Pancreas (tissue), 10 donors: ENCODE measurements around the gene SAPCD1. TPM values are rescaled to one million over a fixed set of nuclear protein-coding genes. Genes with fewer than 3 reads are reported as not detected.
A peak's percentile ranks its signal among the peaks of the same experiment; 100 is the strongest.

Experiments
- ATAC-seq, 4 donors: fragments of 200-7000 bp; cut with Tn5 transposase; one replicate each; pipeline versions ENCODE4 v1.8.0 to v1.9.1; 2020; ENCODE audit warnings: mild to moderate bottlenecking in 4 of 4, moderate library complexity in 4 of 4
- DNase-seq, 6 donors: peaks; one replicate each; pipeline ENCODE4 v3.0.0-alpha.2; 2020
- FAIRE-seq: peaks from 2 replicates; lab custom pipeline; 2012; peaks lifted over from hg19 to GRCh38; lab: Jason Lieb, UNC
- H3K27ac ChIP-seq, 4 donors: fragments of 200-600 bp; sonication (generic); 1 replicate in 3 of 4; 2 replicates in 1 of 4; pipeline versions ENCODE4 v1.5.0 to v1.8.0; 2020
- H3K27me3 ChIP-seq, 4 donors: fragments of 200-600 bp; one replicate each; pipeline ENCODE4 v1.8.0; 2021
- H3K36me3 ChIP-seq, 3 donors: fragments of 200-600 bp; sonication (generic) in 1 of 3; one replicate each; pipeline versions ENCODE4 v1.5.0 to v1.8.0; 2020 to 2021
- H3K4me1 ChIP-seq, 3 donors: fragments of 200-600 bp; one replicate each; pipeline ENCODE4 v1.8.0; 2021
- H3K4me3 ChIP-seq, 4 donors: fragments of 200-600 bp; sonication (generic) in 2 of 4; one replicate each; pipeline versions ENCODE4 v1.5.0 to v1.8.0; 2020 to 2021
- H3K9me3 ChIP-seq, 4 donors: fragments of 200-600 bp; one replicate each; pipeline ENCODE4 v1.8.0; 2021
- CTCF ChIP-seq, 4 donors: fragments of 200-600 bp; sonication (generic) in 3 of 4; IDR thresholded peaks; one replicate each; pipeline versions ENCODE4 v1.5.0 to v1.8.0; 2021; ENCODE audit warnings: antibody characterized with exemption in 4 of 4
- WGBS, 2 donors: extraction: QIAGEN DNeasy Blood & Tissue Kit; methylation state at CpG; one replicate each; pipeline ENCODE4 v1.1.7; 2013; 5-methylcytosine and 5-hydroxymethylcytosine counted together
- intact Hi-C, 3 donors: fragments of 100-400 bp; cut with DNase I; formaldehyde crosslinking; loops; one replicate each; pipeline versions ENCODE4 v1.11.1 to v1.14.2; 2022
- polyA plus RNA-seq, 2 donors: library from polyadenylated mRNA; stranded (reverse); fragments of 200-250 nt; gene quantifications; one replicate each; pipeline ENCODE4 v1.2.3, GENCODE V29; 2013
- total RNA-seq, 6 donors: library from RNA; stranded (reverse); fragmentation: NEBNext Ultra II Directional in 4 of 6; extraction: Animal tissue kit (Norgen Biotek cat#: 25700) in 4 of 6; gene quantifications; one replicate each; pipeline versions ENCODE4 v1.2.1 to v1.2.4, GENCODE V29; 2021 to 2023
- donor health status: healthy with polysubstance abuse.
- donor health status: DM: no; HTN: no; CAD: no; lungs with moderate emphysema.
- donor health status: DM: no; HTN: no; CAD: no.
- donor health status: control.
- donor health status: control.
- donor health status: Bipolar disorder and iron deficiency.
- donor health status: DM: yes; HTN: yes; CAD: no.
- donor health status: DM: no; HTN: no; CAD: no.
- donor health status: DM: no; HTN: no; CAD: no.
- donor health status: DM: yes; HTN: yes; CAD: no.

The SAPCD1 gene
- total and polyA plus RNA-seq, 8 donors = 0.51 to 11.1 (median 0.69) TPM; not detected in 1

- Histone ChIP-seq H3K27me3 (no peaks in the 10 kb centered on the region), H3K27ac (peak overlapping the region; percentile 58 to 92 (median 86)), H3K9me3 (no peaks in the 10 kb centered on the region), H3K36me3 (peaks cover 0 to 11% (median 10%) of the 10 kb centered on the region in 3 donors), H3K4me3 (peak overlapping the region in 1 of 4 donors; percentile 62), H3K4me1 (peaks cover 22 to 33% (median 30%) of the 10 kb centered on the region in 3 donors)
- TF ChIP-seq CTCF (IDR thresholded peaks at IDR 0.05) = no peak
- no peak for DNase-seq
- intact Hi-C loops = no loop called here
- FAIRE-seq = no peak
- ATAC-seq = no peak
- 49 to 50% methylated on average over 7 of the region's 7 CpGs for WGBS, 2 donors
Measured at GRCh38 chr6:31737315-31737990, 25.0 kb upstream of the SAPCD1 start.

- DNase-seq (peak in 4 of 6 donors; percentile 52 to 80 (median 55)), ATAC-seq (peak in 3 of 4 donors; percentile 29 to 38 (median 30)), FAIRE-seq (no peak)
- 2 to 6% methylated on average over 6 of the region's 6 CpGs for WGBS, 2 donors
- intact Hi-C loops = no loop called here
- Histone ChIP-seq H3K27ac (peak overlapping the region; percentile 58 to 92 (median 86)), H3K36me3 (peaks cover 0 to 4% (median 2%) of the 10 kb centered on the region in 3 donors), H3K27me3 (no peaks in the 10 kb centered on the region), H3K9me3 (no peaks in the 10 kb centered on the region), H3K4me3 (no peak overlapping the region), H3K4me1 (peaks cover 22 to 33% (median 30%) of the 10 kb centered on the region in 3 donors)
- TF ChIP-seq CTCF (IDR thresholded peaks at IDR 0.05) = no peak
Measured at GRCh38 chr6:31737991-31738979, 24.2 kb upstream of the SAPCD1 start.

- H3K27me3 ChIP-seq = no peaks in the 10 kb centered on the region
- peak within 1 kb of the TSS; percentile 54 to 80 (median 63) for H3K4me3 ChIP-seq
- no peak for FAIRE-seq
- peak within 1 kb of the TSS; percentile 9 to 92 (median 86) for H3K27ac ChIP-seq
- intact Hi-C loops = no loop called here
- H3K9me3 ChIP-seq = no peaks in the 10 kb centered on the region
- peaks cover 22 to 30% (median 29%) of the 10 kb centered on the region in 3 donors for H3K4me1 ChIP-seq
- peak; percentile 86 to 92 (median 89) for ATAC-seq
- no peaks in the 10 kb centered on the region for H3K36me3 ChIP-seq
- WGBS, 2 donors = 0 to 1% methylated on average over 56 to 58 of the region's 58 CpGs
- peak; percentile 94 to 98 (median 98) for DNase-seq
- TF ChIP-seq CTCF (IDR thresholded peaks at IDR 0.05) = no peak
Measured at GRCh38 chr6:31739639-31740396, 22.6 kb upstream of the SAPCD1 start, which contains the start of gene MSH5. MSH5 (plus strand) TSS chr6:31740005; CDS start chr6:31740467, 462 bp downstream.

GRCh38 chr6:31740397-31741223 lies 21.8 kb upstream of the SAPCD1 start:
- TF ChIP-seq CTCF (IDR thresholded peaks at IDR 0.05) = no peak
- H3K27ac ChIP-seq = peak overlapping the region in 3 of 4 donors; percentile 63 to 92 (median 89)
- peak overlapping the region; percentile 54 to 80 (median 63) for H3K4me3 ChIP-seq
- no peaks in the 10 kb centered on the region for H3K9me3 ChIP-seq
- no peak for DNase-seq
- no peaks in the 10 kb centered on the region for H3K27me3 ChIP-seq
- no peaks in the 10 kb centered on the region for H3K36me3 ChIP-seq
- ATAC-seq = no peak
- WGBS, 2 donors = 22 to 24% methylated on average over 29 of the region's 29 CpGs
- no peak for FAIRE-seq
- peaks cover 22 to 30% (median 29%) of the 10 kb centered on the region in 3 donors for H3K4me1 ChIP-seq
- intact Hi-C loops = no loop called here
